HG03066 (cell line): ENCODE measurements around the gene RGS14.
"Not testable (repeated sequence)": the region's sequence is repeated elsewhere in the genome, so short reads cannot be mapped to it uniquely, and the experiment has no call there.

Experiments
- ATAC-seq: cut with Tn5 transposase; IDR thresholded peaks from one replicate; pipeline ENCODE4 v1.9.1; 2021; ENCODE audit warnings: low read depth; ENCODE audit not compliant: unreplicated experiment

Gene RGS14

GRCh38 chr5:177344891-177345290 lies 12.8 kb upstream of the RGS14 start:
- no peak for ATAC-seq

DNA sequence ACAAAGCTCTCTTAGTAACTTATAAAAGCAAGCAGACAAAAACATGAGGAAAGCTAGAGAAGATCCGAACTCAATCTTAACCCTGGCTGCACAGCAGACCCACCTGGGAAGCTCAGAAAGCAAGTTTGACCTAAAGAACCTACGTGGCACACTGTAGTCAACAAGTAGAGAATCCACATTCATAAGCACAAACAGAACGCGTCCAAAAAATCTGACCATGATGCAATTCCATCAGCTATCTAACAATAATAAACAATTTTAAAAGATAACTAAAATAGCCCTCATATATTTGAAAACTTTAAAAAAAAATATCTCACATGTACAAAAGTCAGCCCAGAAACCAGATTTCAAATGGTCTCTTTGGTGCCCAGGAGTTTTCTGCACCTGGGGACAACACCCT lies 10.9 kb upstream of the RGS14 start:
- ATAC-seq: no peak

DNA sequence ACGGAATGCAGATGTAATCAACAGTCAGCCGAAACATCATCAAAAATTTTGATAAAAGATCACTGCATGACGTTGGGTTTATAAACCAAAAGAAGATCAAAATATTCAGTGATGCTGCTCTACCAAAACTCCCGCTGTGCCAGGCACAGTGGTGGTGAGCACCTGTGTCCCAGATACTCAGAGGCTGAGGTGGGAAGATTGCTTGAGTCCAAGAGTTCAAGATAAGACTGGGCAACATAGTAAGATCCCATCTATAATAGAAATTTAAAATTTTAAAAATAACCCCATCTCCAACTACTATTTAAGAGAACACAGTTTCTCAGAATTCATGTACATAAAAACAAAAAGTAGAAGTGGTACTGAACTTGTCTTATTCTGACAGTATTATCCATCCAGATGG lies 10.0 kb upstream of the RGS14 start:
- ATAC-seq: no peak

- no peak for ATAC-seq
Observed at GRCh38 chr5:177349362-177349647, 8.4 kb upstream of the RGS14 start.

DNA sequence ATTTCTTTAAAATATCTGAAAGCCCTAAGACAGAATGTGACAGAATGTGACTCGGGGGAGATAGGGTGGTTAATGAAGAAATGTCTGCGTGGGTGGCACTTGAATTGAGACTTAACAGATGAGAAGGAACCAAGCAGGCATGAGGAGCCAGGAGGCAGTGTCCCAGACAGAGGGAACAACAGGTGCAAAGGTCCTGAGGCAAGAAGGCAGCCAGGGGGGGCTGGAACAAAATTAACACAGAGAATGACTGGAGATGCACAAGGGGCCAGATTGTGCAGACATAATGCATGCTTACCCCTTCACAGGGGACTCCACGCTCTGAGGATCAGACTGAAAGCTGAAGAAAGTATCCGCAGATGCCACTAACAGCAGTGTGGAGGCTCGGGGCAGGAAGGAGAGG lies 8.0 kb upstream of the RGS14 start:
- ATAC-seq: no peak

DNA sequence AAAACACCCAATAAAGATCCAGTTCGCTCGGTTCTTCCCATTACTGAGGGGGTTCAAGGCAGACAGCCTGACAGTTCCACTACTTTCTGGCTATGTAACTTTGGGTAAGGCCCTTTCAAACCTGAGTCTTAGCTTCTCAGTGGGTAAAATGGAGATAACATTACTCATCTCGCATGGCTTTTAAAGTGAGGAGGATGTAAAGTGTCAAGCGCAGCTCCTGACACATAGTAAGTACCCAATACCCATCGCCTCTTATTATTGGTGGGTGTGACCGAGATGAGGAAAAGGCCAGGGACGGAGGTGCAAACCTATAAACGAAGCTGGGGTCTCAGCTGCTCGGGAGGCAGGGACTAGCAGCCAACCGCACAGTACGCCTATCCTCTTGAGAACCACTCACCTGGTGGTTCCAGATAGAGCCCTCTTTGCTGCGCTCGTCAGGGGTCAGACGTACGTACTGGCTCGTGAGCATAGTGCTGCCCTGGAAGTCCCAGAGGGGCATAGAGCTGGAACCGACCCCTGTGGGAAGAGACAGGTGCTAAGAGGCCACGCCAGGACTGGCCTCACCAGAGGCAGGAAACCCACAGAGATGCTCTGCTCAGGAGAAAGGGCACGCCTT lies 6.8 kb upstream of the RGS14 start:
- ATAC-seq: no peak

GRCh38 chr5:177351392-177352329 lies 6.1 kb upstream of the RGS14 start, which contains the start of gene LMAN2:
TSS of gene LMAN2 (minus strand) at chr5:177351668. CDS start at chr5:177351647, 21 bp downstream.
- peak; percentile 94 for ATAC-seq

DNA sequence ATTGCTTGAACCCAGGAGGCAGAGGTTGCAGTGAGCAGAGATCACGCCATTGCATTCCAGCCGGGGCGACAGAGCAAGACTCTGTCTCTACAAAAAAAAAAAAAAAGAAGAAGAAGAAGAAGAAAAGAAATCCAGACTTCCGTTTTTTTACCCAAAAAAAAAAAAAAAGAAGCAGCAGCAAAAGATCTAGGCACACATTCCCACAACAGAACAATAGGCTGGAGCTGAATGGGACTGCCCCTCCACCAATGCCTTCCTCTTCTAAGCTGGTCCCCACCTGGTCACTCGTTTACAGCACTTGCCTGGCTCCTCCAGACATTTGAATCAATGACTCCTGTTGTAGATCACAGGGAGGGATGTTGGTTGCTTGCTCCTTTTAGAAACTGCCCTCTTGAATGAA lies 4.6 kb upstream of the RGS14 start:
- no peak for ATAC-seq

DNA sequence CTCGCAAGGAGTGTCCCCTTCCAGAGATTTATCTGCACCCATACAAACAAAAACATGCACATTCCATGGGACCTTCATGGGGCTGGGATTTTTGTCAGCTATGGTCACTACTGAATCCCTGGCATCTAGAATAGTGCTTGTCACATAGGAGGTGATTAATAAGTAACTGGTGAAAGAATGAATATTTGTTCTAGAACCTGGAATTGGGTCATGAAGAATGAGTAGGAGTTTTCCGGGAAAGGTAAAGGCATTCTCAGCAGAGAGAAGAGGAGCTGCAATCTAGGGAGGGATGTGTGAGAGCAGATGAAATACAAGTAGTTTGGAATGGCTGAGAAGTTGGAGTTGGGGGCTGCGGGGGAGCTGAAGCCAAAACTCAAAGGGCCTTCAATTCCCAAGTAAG lies 3.5 kb upstream of the RGS14 start:
- no peak for ATAC-seq

- no peak for ATAC-seq
Observed at GRCh38 chr5:177354711-177355110, 3.0 kb upstream of the RGS14 start.

DNA sequence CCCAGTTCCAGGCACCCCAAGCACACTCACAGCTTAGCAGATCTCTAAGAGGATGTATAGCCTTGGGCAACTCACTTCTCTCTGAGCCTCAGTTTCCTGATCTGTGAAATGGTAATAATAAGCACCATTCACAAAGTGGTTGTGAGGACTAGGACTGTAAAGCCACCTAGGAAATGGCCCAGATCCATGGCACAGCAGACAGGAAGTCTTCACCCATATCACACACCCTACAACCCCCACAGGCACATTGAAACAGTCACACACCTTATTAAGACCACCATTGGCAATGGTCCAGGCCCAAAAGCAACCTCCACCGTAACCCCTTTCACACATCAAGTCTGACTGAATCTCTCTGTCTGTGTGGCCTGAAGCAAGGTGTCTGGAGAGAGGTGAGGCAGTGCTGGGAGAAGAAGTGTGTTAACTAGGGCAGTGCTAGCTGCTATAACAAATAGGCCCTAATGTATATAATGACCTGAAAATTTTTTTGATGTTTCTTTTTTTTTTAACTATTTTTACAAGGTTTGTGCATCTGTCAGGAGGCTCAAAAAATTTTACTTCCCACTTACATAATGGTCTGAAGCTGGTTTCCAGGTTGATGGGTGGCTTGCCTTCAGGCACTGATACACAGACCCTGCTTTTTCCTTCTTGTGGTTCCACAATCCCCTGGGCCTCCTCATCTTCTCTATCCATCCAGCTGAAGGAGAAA lies 2.4 kb upstream of the RGS14 start:
- ATAC-seq: no peak

DNA sequence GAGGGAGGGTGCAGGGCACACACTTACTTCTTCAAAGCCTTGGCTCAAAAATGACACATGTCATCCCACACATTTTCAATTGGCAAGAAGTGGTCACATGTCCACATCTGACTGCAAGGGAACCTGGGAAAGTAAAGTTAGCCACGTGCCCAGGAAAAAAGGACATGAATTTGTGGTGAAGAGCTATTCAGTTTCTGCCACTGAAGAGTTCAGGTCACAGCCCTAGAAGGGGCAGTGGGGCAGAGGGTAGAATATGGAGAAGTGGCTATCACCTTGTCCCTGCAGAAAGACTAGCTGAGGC lies 1.9 kb upstream of the RGS14 start:
- no peak for ATAC-seq

- ATAC-seq: no peak
Observed at GRCh38 chr5:177356746-177357145, 978 bp upstream of the RGS14 start.

DNA sequence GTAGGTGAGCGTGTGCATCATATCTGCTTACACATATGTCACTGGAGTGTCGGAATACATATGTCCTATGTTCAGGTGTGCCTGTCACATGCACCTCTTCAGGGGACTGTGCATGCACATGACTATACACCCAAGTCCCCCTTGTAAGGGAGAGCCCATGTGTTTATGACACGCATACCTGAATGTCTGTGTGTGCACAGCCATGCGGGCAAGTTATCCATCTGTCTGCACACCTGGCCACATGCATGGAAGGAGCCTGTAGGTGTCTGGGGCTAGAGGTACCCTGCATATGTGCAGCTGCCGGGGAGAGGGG lies 622 bp upstream of the RGS14 start:
- ATAC-seq: peak; percentile 3

DNA sequence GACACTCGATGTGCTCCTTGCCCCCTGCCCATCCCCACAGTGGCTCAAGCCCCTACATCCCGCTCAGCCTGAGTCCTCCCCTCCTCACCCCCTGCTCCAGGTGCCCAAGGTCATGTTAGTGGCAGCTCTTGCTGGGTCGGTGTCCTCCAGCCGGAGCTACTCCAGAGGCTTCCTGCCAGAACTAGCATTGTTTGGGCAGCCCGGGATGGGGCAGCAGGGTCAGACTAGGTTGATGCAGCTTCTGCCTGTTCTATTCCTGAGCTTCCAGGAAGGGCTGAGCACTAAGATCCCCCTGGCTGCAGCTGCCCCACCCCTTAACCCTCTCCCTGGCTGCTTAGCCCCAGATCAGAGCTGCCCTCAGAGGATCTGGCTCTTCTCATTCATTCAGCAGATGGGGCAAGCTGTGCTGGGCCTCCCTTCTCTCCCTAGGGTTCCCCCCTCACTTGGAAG lies 671 bp downstream of the RGS14 start:
- no peak for ATAC-seq

DNA sequence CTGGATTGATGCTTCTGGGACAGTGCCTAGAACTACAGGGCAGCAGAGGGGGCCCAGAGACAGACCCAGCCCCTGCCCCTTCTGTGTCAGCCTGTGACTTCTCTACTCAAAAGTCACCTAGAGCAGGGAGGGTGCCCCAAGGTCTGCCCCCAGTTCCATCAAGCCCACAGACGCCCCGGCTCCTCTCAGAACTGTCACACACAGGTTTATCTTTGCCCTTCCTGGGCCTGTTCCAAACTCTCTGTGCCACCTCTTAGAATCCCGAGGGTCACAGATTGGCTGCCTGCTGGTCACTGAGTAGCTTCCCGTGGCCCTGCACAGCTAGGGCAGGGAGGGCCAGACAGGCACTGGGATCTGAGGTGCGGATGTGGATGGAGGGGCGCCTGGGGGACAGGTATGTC lies 1.7 kb downstream of the RGS14 start:
- ATAC-seq: no peak

DNA sequence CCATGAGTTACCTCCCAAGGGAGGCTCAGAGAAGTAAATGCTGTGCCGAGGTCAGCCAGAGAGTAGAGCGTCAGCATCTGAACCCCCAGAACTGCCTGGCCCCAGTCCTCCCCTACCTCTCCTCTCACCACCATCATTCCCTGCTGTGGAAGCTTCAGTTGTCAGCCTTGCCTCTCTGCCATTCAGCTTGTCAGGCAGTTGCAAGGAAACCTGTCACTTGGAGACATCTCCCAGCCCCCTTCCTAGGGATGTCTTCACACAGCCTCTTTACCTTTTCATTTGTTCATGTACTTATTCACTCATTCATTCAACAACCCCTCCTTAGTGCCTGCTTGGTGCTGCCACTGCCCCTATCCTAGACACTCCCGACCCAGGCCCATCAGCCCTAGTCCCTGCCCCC lies 2.1 kb downstream of the RGS14 start:
- no peak for ATAC-seq

DNA sequence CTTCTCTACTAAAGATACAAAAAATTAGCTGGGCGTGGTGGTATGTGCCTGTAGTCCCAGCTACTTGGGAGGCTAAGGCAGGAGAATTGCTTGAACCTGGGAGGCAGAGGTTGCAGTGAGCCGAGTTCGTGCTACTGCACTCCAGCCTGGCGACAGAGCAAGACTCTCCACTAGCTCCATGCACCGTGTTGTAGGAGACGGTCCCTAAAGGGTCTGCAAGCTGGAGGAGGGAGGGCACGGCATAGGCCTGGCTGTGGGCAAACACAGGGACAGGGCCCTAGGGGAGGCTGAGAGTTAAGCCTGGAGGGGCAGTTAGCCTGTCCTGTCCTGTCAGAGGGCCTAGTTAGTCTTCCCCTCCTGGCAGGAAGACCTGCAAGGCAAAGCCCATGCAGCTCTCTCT lies 3.0 kb downstream of the RGS14 start:
- ATAC-seq: not testable (repeated sequence)

DNA sequence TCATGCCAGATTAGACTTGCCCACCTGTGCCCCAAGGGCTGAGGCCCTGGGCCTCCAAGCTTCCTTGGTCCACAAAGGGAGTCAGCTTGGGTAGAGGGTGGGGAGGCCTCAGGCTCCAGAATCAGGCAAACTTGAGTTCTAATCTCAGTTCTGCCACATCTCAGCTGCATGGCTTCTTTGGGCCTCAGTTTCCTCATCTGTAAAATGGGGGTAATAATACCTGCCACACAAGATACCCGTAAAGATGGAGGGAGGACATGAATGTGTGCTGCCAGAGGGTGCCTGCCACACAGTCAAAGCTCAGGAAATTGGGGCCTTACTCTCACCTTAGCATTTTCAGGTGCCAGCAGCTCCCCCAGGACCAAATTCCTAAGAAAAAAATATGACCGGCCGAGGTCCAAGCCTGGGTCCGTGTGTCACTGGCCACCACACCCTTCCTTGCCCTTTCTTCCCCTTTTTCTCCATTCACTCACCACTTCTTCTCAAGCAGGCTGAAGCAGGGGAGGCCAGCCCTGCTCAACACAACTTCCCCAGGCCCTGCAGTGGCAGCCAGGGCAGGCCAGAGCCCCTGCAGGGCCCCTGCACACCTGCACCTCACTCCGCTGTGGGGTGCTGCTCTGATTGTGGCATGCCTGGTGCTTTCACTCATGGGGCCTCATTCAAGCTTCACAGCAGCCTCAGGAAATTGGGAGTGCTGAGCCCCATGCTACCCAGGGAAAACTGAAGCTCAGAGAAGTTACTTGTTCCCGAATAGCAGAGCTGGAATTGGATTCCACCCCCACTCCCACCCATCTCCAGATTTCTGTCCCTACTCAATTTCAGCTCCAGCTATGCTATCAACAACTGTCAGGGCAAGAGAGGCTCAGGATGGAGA lies 3.9 kb downstream of the RGS14 start:
- ATAC-seq: no peak

GRCh38 chr5:177362292-177362609 lies 4.5 kb downstream of the RGS14 start:
- no peak for ATAC-seq
